K562 (cell line): ENCODE results near the gene POTEI. TPM values are rescaled to one million over a fixed set of nuclear protein-coding genes. Genes with fewer than 3 reads are reported as not detected.
"Not testable (repeated sequence)": the region's sequence is repeated elsewhere in the genome, so short reads cannot be mapped to it uniquely, and the experiment has no call there.

Source experiments
- ATAC-seq: fragments of 200-7000 bp; cut with Tn5 transposase; 3 replicates; pipeline ENCODE4 v1.9.1; 2020; ENCODE audit warnings: moderate library complexity
- Bru-seq: library from RNA; stranded (reverse); fragments of 400-500 nt; gene quantifications from one replicate; lab custom pipeline; 2021; lab: Mats Ljungman, UMichigan
- BruChase-seq, 2 experiments: library from RNA; stranded (reverse); fragments of 400-500 nt; gene quantifications; one replicate each; lab custom pipeline; 2021; lab: Mats Ljungman, UMichigan
- BruUV-seq: library from RNA; stranded (reverse); fragments of 400-500 nt; replicated peaks from 2 replicates; lab custom pipeline; 2021; lab: Mats Ljungman, UMichigan
- CTCF ChIA-PET: fragments of 300-600 bp; formaldehyde crosslinking; extraction: SDS; loops from one replicate; lab custom pipeline; 2021; ENCODE audit warnings: low intra/inter-chr PET ratio; lab: Yijun Ruan, JAX
- POLR2A ChIA-PET: fragments of 300-600, 350-650 bp; sonication (Branson Sonifier 250); formaldehyde crosslinking; extraction: SDS; loops from one replicate; lab custom pipeline; 2021; ENCODE audit warnings: antibody characterized with exemption, inconsistent platforms; lab: Yijun Ruan, JAX
- DNase-seq, 4 experiments: peaks; one replicate each; pipeline versions ENCODE4 v3.0.0 to v3.0.0-alpha.2; 2011 to 2018; ENCODE audit warnings: low spot score in 3 of 4, mixed read lengths in 3 of 4; ENCODE audit errors: extremely low read depth in 1 of 4
- FAIRE-seq: peaks from 2 replicates; lab custom pipeline; 2011; peaks lifted over from hg19 to GRCh38; lab: Jason Lieb, UNC
- H2AFZ ChIP-seq: 2 replicates; pipeline ENCODE4 v1.6.0; 2011; ENCODE audit warnings: low read depth, low read length, control low read depth, inconsistent platforms
- H3K27ac ChIP-seq: fragments of 200-600 bp; 3 replicates; pipeline ENCODE4 v1.8.0; 2011; ENCODE audit warnings: low read depth, mild to moderate bottlenecking, control low read depth, inconsistent platforms, low read length, moderate library complexity, mixed read lengths; ENCODE audit errors: extremely low read depth
- H3K27me3 ChIP-seq, 2 experiments: fragments of 300-600 bp in 1 of 2; 2 replicates in 1 of 2; 3 replicates in 1 of 2; pipeline versions ENCODE4 v1.6.0 to v1.8.0; 2011; ENCODE audit warnings: inconsistent platforms in 2 of 2, low read length in 2 of 2, mild to moderate bottlenecking in 1 of 2, mixed read lengths in 1 of 2, moderate library complexity in 1 of 2; ENCODE audit not compliant: control insufficient read depth in 2 of 2, insufficient read depth in 2 of 2
- H3K36me3 ChIP-seq: fragments of 300-600 bp; 3 replicates; pipeline ENCODE4 v1.8.0; 2011; ENCODE audit warnings: mild to moderate bottlenecking, low read length, inconsistent platforms; ENCODE audit not compliant: control insufficient read depth, insufficient read depth
- H3K4me1 ChIP-seq, 2 experiments: fragments of 200-600 bp in 1 of 2; replicated peaks in 1 of 2; 2 replicates in 1 of 2; 3 replicates in 1 of 2; pipeline versions ENCODE4 v1.5.1 to v1.8.0; 2011; ENCODE audit warnings: inconsistent platforms in 2 of 2, low read length in 2 of 2, mild to moderate bottlenecking in 1 of 2, mixed read lengths in 1 of 2, moderate library complexity in 1 of 2; ENCODE audit not compliant: control insufficient read depth in 2 of 2, insufficient read depth in 2 of 2
- H3K4me2 ChIP-seq: 2 replicates; pipeline ENCODE4 v1.6.1; 2011; ENCODE audit warnings: low read length, control low read depth, inconsistent platforms, mixed read lengths; ENCODE audit not compliant: insufficient read depth
- H3K4me3 ChIP-seq: fragments of 200-600 bp; sonication (generic), shearing (Covaris generic); 2 replicates; pipeline ENCODE4 v1.5.1; 2016; ENCODE audit warnings: control low read depth, inconsistent platforms
- H3K79me2 ChIP-seq: fragments of 200-600 bp; 3 replicates; pipeline ENCODE4 v1.8.0; 2011; ENCODE audit warnings: low read length, inconsistent platforms; ENCODE audit not compliant: control insufficient read depth, insufficient read depth
- H3K9ac ChIP-seq, 2 experiments: 2 replicates each; pipeline versions ENCODE4 v1.6.0 to v1.6.1; 2011; ENCODE audit warnings: low read depth in 2 of 2, low read length in 2 of 2, control low read depth in 1 of 2, inconsistent platforms in 1 of 2, mild to moderate bottlenecking in 1 of 2, mixed read lengths in 1 of 2; ENCODE audit not compliant: insufficient read depth in 1 of 2
- H3K9me1 ChIP-seq: one replicate; pipeline ENCODE4 v1.6.0; 2011; ENCODE audit warnings: inconsistent platforms, mild to moderate bottlenecking, low read length, moderate library complexity; ENCODE audit not compliant: control insufficient read depth, insufficient read depth
- H3K9me3 ChIP-seq: replicated peaks from 2 replicates; pipeline ENCODE4 v1.5.1; 2011; ENCODE audit warnings: low read depth, low read length, inconsistent platforms; ENCODE audit not compliant: control insufficient read depth, insufficient read depth
- H4K20me1 ChIP-seq: replicated peaks from 2 replicates; pipeline ENCODE4 v1.6.1; 2011; ENCODE audit warnings: low read length, inconsistent platforms, mixed read lengths; ENCODE audit not compliant: control insufficient read depth, insufficient read depth
- WGBS: fragments of 100-300 bp; shearing (Covaris generic); methylation state at CpG from one replicate; pipeline ENCODE4 v1.1.6; 2016; ENCODE audit warnings: low coverage, mixed read lengths; ENCODE audit not compliant: insufficient coverage; ENCODE audit errors: missing lambda C conversion rate; 5-methylcytosine and 5-hydroxymethylcytosine counted together
- in situ Hi-C: fragments of 300-500 bp; cut with MboI; formaldehyde crosslinking; loops from 4 replicates; pipeline ENCODE4 v1.15.0; 2018; ENCODE audit warnings: inconsistent platforms, mixed read lengths
- intact Hi-C: fragments of 100-400 bp; cut with micrococcal nuclease; formaldehyde crosslinking; loops from 2 replicates; pipeline ENCODE4 v1.14.2; 2022
- long read RNA-seq, 3 experiments: library from polyadenylated mRNA in 2 of 3; library from RNA in 1 of 3; unstranded in 2 of 3; stranded (forward) in 1 of 3; transcript quantifications; one replicate each; pipeline ENCODE4 v2.0.0, GENCODE V29; 2019 to 2022
- polyA minus RNA-seq, 3 experiments: library from RNA; depleted of rRNA, polyadenylated mRNA; stranded (reverse); fragments of >200 nt; gene quantifications; 2 replicates each; pipeline ENCODE4 v1.2.3, GENCODE V29; 2011
- polyA plus RNA-seq, 8 experiments: library from polyadenylated mRNA; depleted of rRNA in 4 of 8; stranded (reverse) in 5 of 8; unstranded in 3 of 8; fragments of >200 nt; fragmentation: Nextera tagmentation in 2 of 8; fragmentation: Illumina TruSeq in 1 of 8; extraction: Ambion mirVana in 2 of 8; extraction: Trizol in 1 of 8; gene quantifications; 2 replicates each; pipeline versions ENCODE4 v1.2.1 to v1.2.3, GENCODE V29; 2011 to 2014; ENCODE audit warnings: inconsistent platforms in 1 of 8, missing spikeins in 1 of 8
- total RNA-seq, 7 experiments: library from RNA; depleted of rRNA in 6 of 7; stranded (reverse); fragments of >200 nt in 6 of 7; fragmentation: Illumina TruSeq in 2 of 7; extraction: Trizol in 2 of 7; gene quantifications; 2 replicates each; pipeline versions ENCODE4 v1.2.1 to v1.2.3, GENCODE V29; 2011 to 2021; ENCODE audit warnings: low replicate concordance in 1 of 7

POTEI gene
- total RNA-seq (2011; cell fraction: chromatin; rRNA removed; ENCODE audit: low replicate concordance): 28.7 and 58.6 TPM in 2 replicates
- 15.5 and 21.2 TPM in 2 replicates for total RNA-seq (2011; cell fraction: nucleolus; rRNA removed)
- 15.6 and 21.3 TPM in 2 replicates for total RNA-seq (2011; cell fraction: nucleoplasm; rRNA removed)
- 0.78 and 1.00 TPM in 2 replicates for total RNA-seq (2014; rRNA removed)
- 2.6 and 2.8 TPM in 2 replicates for total RNA-seq (2014; rRNA removed; fragmentation: Illumina TruSeq; extraction: Trizol)
- 2.3 and 2.5 TPM in 2 replicates for total RNA-seq (2015; rRNA removed; fragmentation: Illumina TruSeq; extraction: Trizol)
- 3.7 and 3.9 TPM in 2 replicates for total RNA-seq (2021)
- 0.49 and 0.71 TPM in 2 replicates for polyA plus RNA-seq (2011; rRNA removed)
- polyA plus RNA-seq (2011; cell fraction: cytosol; rRNA removed): 0.06 and 0.18 TPM in 2 replicates
- polyA plus RNA-seq (2011; cell fraction: nucleus; rRNA removed): 2.6 and 6.6 TPM in 2 replicates
- polyA plus RNA-seq (2012): 0.53 and 1.8 TPM in 2 replicates
- 0.79 and 0.89 TPM in 2 replicates for polyA plus RNA-seq (2014; fragmentation: Illumina TruSeq; extraction: Trizol)
- polyA plus RNA-seq (2014; fragmentation: Nextera tagmentation; extraction: Ambion mirVana): under 1 TPM; 0.07 to 0.28 TPM
- polyA plus RNA-seq (2014; rRNA removed): 0.74 and 1.3 TPM in 2 replicates
- polyA minus RNA-seq (2011; rRNA and poly(A)+ RNA removed): 4.4 and 6.6 TPM in 2 replicates
- 0.91 and 1.5 TPM in 2 replicates for polyA minus RNA-seq (2011; cell fraction: cytosol; rRNA and poly(A)+ RNA removed)
- 8.9 and 11.4 TPM in 2 replicates for polyA minus RNA-seq (2011; cell fraction: nucleus; rRNA and poly(A)+ RNA removed)
- percentile 16 among the genes with signal in this experiment for Bru-seq, nascent RNA
- BruChase-seq, experiment 1, labeled RNA remaining after a 2-hour chase: percentile 14 among the genes with signal in this experiment
- BruChase-seq, experiment 2, labeled RNA remaining after a 6-hour chase: percentile 21 among the genes with signal in this experiment
- long read RNA-seq, experiment 1, partial matches to known transcripts: 0 of 1 reads
- long read RNA-seq, experiment 1, other reads (novel, unspliced or antisense): 1 of 1 reads
- long read RNA-seq, experiment 2: 0 reads
- long read RNA-seq, experiment 3, partial matches to known transcripts: 0 of 26 reads
- long read RNA-seq, experiment 3, other reads (novel, unspliced or antisense): 26 of 26 reads

GRCh38 chr2:130509228-130509627 lies at the start of gene POTEI:
POTEI (minus strand) TSS chr2:130509328; CDS start chr2:130509235, 93 bp downstream.
- H3K36me3 ChIP-seq, H3K4me1 ChIP-seq, H3K27me3 ChIP-seq, H4K20me1 ChIP-seq, H2AFZ ChIP-seq, H3K27ac ChIP-seq, FAIRE-seq, ATAC-seq, in situ Hi-C loops, H3K9me1 ChIP-seq, DNase-seq, H3K9me3 ChIP-seq, intact Hi-C loops, H3K79me2 ChIP-seq, CTCF ChIA-PET, H3K4me2 ChIP-seq, H3K4me3 ChIP-seq, H3K9ac ChIP-seq, POLR2A ChIA-PET, BruUV-seq: not testable (repeated sequence)
- no CpG with 5 or more reads among the region's 13 CpGs for WGBS

DNA sequence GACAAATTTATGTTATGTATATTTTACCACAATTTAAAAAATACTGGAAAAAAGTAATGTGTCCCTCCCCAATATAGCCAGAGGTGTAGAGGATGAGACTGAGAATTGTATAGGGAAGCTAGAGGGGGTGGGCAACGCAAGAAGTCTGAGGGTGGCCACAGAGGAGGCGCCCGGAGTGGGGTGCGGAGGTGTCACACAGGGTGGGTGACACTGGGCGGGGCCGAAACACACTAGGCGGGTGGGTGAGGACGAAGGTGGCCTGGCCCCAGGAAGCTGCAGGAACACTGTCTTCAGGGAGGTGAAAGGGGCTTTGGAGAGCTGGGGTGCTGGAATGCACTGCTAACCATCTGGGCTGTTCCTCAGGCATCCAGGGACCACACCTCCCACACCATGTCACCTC lies 47.3 kb upstream of the POTEI start:
- in situ Hi-C loops, H3K9me3 ChIP-seq, POLR2A ChIA-PET, H3K79me2 ChIP-seq, BruUV-seq, H3K4me1 ChIP-seq, intact Hi-C loops, H3K27ac ChIP-seq, H3K4me2 ChIP-seq, FAIRE-seq, H3K9ac ChIP-seq, ATAC-seq, H3K27me3 ChIP-seq, CTCF ChIA-PET, H3K9me1 ChIP-seq, H4K20me1 ChIP-seq, H3K36me3 ChIP-seq, H2AFZ ChIP-seq, DNase-seq, H3K4me3 ChIP-seq: not testable (repeated sequence)
- no CpG with 5 or more reads among the region's 8 CpGs for WGBS

- POLR2A ChIA-PET, H3K9me1 ChIP-seq, BruUV-seq, ATAC-seq, DNase-seq, H3K79me2 ChIP-seq, intact Hi-C loops, H3K36me3 ChIP-seq, H3K4me1 ChIP-seq, H3K27ac ChIP-seq, CTCF ChIA-PET, H3K4me3 ChIP-seq, in situ Hi-C loops, H2AFZ ChIP-seq, FAIRE-seq, H3K9me3 ChIP-seq, H3K9ac ChIP-seq, H4K20me1 ChIP-seq, H3K4me2 ChIP-seq, H3K27me3 ChIP-seq: not testable (repeated sequence)
- no CpG with 5 or more reads among the region's 4 CpGs for WGBS
Observed at GRCh38 chr2:130554178-130554577, 45.0 kb upstream of the POTEI start.
